Activated naive CD4-positive, alpha-beta T cell treated with anti-CD3 and anti-CD28 coated beads for 36 hours (primary cell): Measurements from ENCODE around the gene TBC1D24. TPM values are rescaled to one million over a fixed set of nuclear protein-coding genes. Genes with fewer than 3 reads are reported as not detected.
"Not testable (repeated sequence)": the region's sequence is repeated elsewhere in the genome, so short reads cannot be mapped to it uniquely, and the experiment has no call there.

Source experiments
- CTCF ChIA-PET: fragments of 350-600 bp; sonication (Branson Sonifier 250); formaldehyde crosslinking; loops from one replicate; lab custom pipeline; 2021; ENCODE audit warnings: antibody characterized with exemption; lab: Charles Lee
- DNase-seq: peaks from one replicate; pipeline ENCODE4 v3.0.0-alpha.2; 2020
- H3K27ac Mint-ChIP-seq: one replicate; pipeline ENCODE4 v1.8.0; 2021; ENCODE audit warnings: mild to moderate bottlenecking, mixed read lengths
- H3K27me3 Mint-ChIP-seq: one replicate; pipeline ENCODE4 v1.8.0; 2021; ENCODE audit warnings: low read depth, mixed read lengths
- H3K36me3 Mint-ChIP-seq: one replicate; pipeline ENCODE4 v1.8.0; 2021; ENCODE audit warnings: low read depth, mixed read lengths
- H3K4me1 Mint-ChIP-seq: one replicate; pipeline ENCODE4 v1.8.0; 2021; ENCODE audit warnings: low read depth, mixed read lengths
- H3K4me3 Mint-ChIP-seq: one replicate; pipeline ENCODE4 v1.8.0; 2021; ENCODE audit warnings: mild to moderate bottlenecking, moderate library complexity, mixed read lengths
- H3K9me3 Mint-ChIP-seq: one replicate; pipeline ENCODE4 v1.8.0; 2021; ENCODE audit warnings: mixed read lengths
- intact Hi-C: fragments of 100-400 bp; cut with micrococcal nuclease; formaldehyde crosslinking; loops from one replicate; pipeline ENCODE4 v1.15.1; 2023
- total RNA-seq, 2 experiments: library from RNA; stranded (reverse); gene quantifications; one replicate each; pipeline ENCODE4 v1.2.3, GENCODE V29; 2021

TBC1D24 gene
- total RNA-seq, 2 experiments from 2014 or later: 8.1 to 8.6 TPM

- no peaks in the 10 kb centered on the region for H3K27me3 Mint-ChIP-seq
- H3K4me1 Mint-ChIP-seq: peaks cover 16% of the 10 kb centered on the region
- CTCF ChIA-PET: interaction anchor here (1.2 kb wide), 1 partner anchor 11 kb away, joined by 4 read pairs; the partner anchor contains the start of gene AMDHD2
- no peaks in the 10 kb centered on the region for H3K36me3 Mint-ChIP-seq
- intact Hi-C loops: loop anchor here (10.0 kb wide), 1 partner anchor 73 kb away; no protein-coding TSS in a partner anchor
- no peaks in the 10 kb centered on the region for H3K9me3 Mint-ChIP-seq
- DNase-seq: no peak
- peak within 1 kb of the TSS; percentile 92 for H3K4me3 Mint-ChIP-seq
- H3K27ac Mint-ChIP-seq: peak within 1 kb of the TSS; percentile 97
Observed at GRCh38 chr16:2531371-2531695, 56.4 kb downstream of the TBC1D24 start, which contains the start of gene CEMP1. Gene CEMP1, minus strand, starts transcription at chr16:2531408. Its CDS starts 335 bp downstream, at chr16:2531073.

- Mint-ChIP-seq H3K27me3 (no peaks in the 10 kb centered on the region), H3K27ac (peak overlapping the region; percentile 97), H3K9me3 (no peaks in the 10 kb centered on the region), H3K36me3 (no peaks in the 10 kb centered on the region), H3K4me1 (peaks cover 16% of the 10 kb centered on the region), H3K4me3 (peak overlapping the region; percentile 92)
- DNase-seq: peak; percentile 99
- intact Hi-C loops: loop anchor here (1.0 to 10.0 kb wide), 4 partner anchors 12 to 377 kb away; partner anchors contain the start of genes AMDHD2, ATP6V0C and TRAF7
- CTCF ChIA-PET: interaction anchor here (1.2 kb wide), 1 partner anchor 11 kb away, joined by 4 read pairs; the partner anchor contains the start of gene AMDHD2
Observed at GRCh38 chr16:2531696-2532493, 57.0 kb downstream of the TBC1D24 start.

GRCh38 chr16:2532494-2533141 is 57.7 kb downstream of the TBC1D24 start:
- peak overlapping the region; percentile 97 for H3K27ac Mint-ChIP-seq
- H3K36me3 Mint-ChIP-seq: no peaks in the 10 kb centered on the region
- H3K9me3 Mint-ChIP-seq: no peaks in the 10 kb centered on the region
- no peaks in the 10 kb centered on the region for H3K27me3 Mint-ChIP-seq
- H3K4me1 Mint-ChIP-seq: peaks cover 19% of the 10 kb centered on the region
- CTCF ChIA-PET: interaction anchor here (0.6 kb wide), 2 partner anchors 34 to 939 kb away, joined by 3 to 4 read pairs; no protein-coding TSS in a partner anchor
- H3K4me3 Mint-ChIP-seq: peak overlapping the region; percentile 92
- intact Hi-C loops: loop anchor here (1.0 to 10.0 kb wide), 4 partner anchors 12 to 377 kb away; partner anchors contain the start of genes AMDHD2, ATP6V0C and TRAF7
- peak; percentile 87 for DNase-seq

- H3K9me3 Mint-ChIP-seq, DNase-seq: not testable (repeated sequence)
Observed at GRCh38 chr16:2533142-2533755, 58.3 kb downstream of the TBC1D24 start.

GRCh38 chr16:2533912-2534311 is 59.0 kb downstream of the TBC1D24 start:
- Mint-ChIP-seq H3K36me3 (no peaks in the 10 kb centered on the region), H3K27ac (peak overlapping the region; percentile 63), H3K9me3 (no peaks in the 10 kb centered on the region), H3K4me3 (peak overlapping the region; percentile 32), H3K4me1 (peaks cover 22% of the 10 kb centered on the region), H3K27me3 (no peaks in the 10 kb centered on the region)
- intact Hi-C loops: loop anchor here (10.0 kb wide), 1 partner anchor 71 kb away; no protein-coding TSS in a partner anchor
- CTCF ChIA-PET: no interaction called here
- no peak for DNase-seq

More at GRCh38 chr16:2533142-2533755, 58.3 kb downstream of the TBC1D24 start:
- Mint-ChIP-seq H3K27ac (peak overlapping the region; percentile 97), H3K4me3 (peak overlapping the region; percentile 92), H3K4me1 (peaks cover 19% of the 10 kb centered on the region)
- H3K36me3 Mint-ChIP-seq, H3K27me3 Mint-ChIP-seq: not testable (repeated sequence)
- intact Hi-C loops: loop anchor here (10.0 kb wide), 1 partner anchor 72 kb away; no protein-coding TSS in a partner anchor
- CTCF ChIA-PET: interaction anchor here (0.6 kb wide), 2 partner anchors 35 to 940 kb away, joined by 3 to 4 read pairs; no protein-coding TSS in a partner anchor

- CTCF ChIA-PET, H3K27me3 Mint-ChIP-seq, DNase-seq, H3K36me3 Mint-ChIP-seq, H3K4me3 Mint-ChIP-seq, H3K9me3 Mint-ChIP-seq: not testable (repeated sequence)
- Mint-ChIP-seq H3K4me1 (peaks cover 26% of the 10 kb centered on the region), H3K27ac (peak overlapping the region; percentile 63)
- intact Hi-C loops: loop anchor here (10.0 kb wide), 1 partner anchor 70 kb away; no protein-coding TSS in a partner anchor
Observed at GRCh38 chr16:2534335-2534734, 59.4 kb downstream of the TBC1D24 start.

DNA sequence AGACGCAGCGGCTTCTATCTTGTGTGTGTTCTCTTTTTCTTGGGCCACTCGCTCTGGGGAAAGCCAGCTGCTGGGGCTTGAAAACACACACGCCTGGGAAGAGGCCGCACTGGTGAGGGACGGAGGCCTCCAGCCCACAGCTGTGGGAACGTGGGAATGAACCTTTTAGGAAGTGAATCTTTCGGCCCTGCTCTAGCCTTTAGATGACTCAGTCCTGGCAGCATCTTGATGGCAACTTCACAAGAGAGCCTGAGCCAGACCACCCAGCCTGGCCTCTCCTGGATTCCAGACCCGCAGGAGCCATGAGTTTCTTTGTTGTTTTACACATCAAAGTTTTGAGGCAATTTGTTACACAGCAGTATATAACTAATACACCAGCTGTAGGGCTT is 60.7 kb downstream of the TBC1D24 start:
- H3K36me3 Mint-ChIP-seq: no peaks in the 10 kb centered on the region
- DNase-seq: no peak
- H3K4me1 Mint-ChIP-seq: peaks cover 39% of the 10 kb centered on the region
- intact Hi-C loops: loop anchor here (10.0 kb wide), 1 partner anchor 69 kb away; no protein-coding TSS in a partner anchor
- H3K9me3 Mint-ChIP-seq: no peaks in the 10 kb centered on the region
- CTCF ChIA-PET: no interaction called here
- H3K4me3 Mint-ChIP-seq: no peak overlapping the region
- no peak overlapping the region for H3K27ac Mint-ChIP-seq
- no peaks in the 10 kb centered on the region for H3K27me3 Mint-ChIP-seq

DNA sequence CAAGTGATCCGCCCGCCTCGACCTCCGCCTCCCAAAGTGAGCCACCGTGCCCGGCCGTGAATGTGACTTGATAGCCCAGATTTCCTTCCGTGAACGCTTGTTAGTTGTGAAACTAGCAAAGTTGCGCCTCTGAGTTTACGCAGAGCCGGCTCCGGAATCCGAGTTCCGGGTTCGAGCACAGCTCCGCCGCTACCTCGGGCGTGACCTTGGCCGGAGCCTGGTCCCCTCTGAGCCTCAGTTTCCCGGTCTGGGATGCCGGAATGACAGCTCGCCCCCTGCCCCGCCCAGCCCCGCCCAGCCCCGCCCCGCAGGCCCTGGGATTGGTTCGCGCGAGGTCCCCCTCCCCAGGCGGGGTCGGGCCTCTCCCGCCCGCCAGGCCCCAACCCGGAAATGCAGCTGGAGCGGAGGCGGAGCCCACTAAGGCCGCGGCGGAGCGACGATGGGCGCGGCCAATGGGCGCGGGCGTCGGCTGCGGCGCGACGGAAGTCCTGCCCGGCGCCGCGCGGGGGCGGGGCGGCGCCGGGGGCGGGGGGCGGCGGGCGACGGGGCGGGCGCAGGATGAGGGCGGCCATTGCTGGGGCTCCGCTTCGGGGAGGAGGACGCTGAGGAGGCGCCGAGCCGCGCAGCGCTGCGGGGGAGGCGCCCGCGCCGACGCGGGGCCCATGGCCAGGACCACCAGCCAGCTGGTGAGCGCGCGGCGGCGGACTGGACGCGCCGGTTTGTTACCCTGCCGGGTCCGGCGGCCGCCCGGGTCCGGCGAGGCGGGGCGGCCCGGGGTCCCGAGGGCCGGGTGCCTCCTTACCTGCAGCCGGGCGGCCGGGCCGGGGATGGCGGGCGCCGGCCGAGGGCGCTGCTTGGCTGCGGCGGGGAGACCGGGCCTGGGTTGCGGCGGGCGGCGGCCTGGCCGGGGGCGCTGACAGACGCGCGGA is 62.8 kb downstream of the TBC1D24 start, which contains the start of gene PDPK1:
PDPK1 (plus strand) TSS at position 571 of the 929 bp plus-strand sequence; CDS start at position 663, 92 bp downstream.
- Mint-ChIP-seq H3K27ac (peak within 1 kb of the TSS; percentile 81), H3K9me3 (no peaks in the 10 kb centered on the region), H3K27me3 (no peaks in the 10 kb centered on the region), H3K36me3 (no peaks in the 10 kb centered on the region), H3K4me3 (peak within 1 kb of the TSS; percentile 78), H3K4me1 (peaks cover 42% of the 10 kb centered on the region)
- intact Hi-C loops: loop anchor here (10.0 kb wide), 1 partner anchor 67 kb away; no protein-coding TSS in a partner anchor
- peak; percentile 94 for DNase-seq
- CTCF ChIA-PET: interaction anchor here (0.7 kb wide), 1 partner anchor 381 kb away, joined by 3 read pairs; no protein-coding TSS in a partner anchor

GRCh38 chr16:2539192-2539844 is 64.4 kb downstream of the TBC1D24 start:
- H3K27ac Mint-ChIP-seq, H3K36me3 Mint-ChIP-seq, DNase-seq, H3K27me3 Mint-ChIP-seq, H3K9me3 Mint-ChIP-seq: not testable (repeated sequence)
- Mint-ChIP-seq H3K4me1 (peaks cover 39% of the 10 kb centered on the region), H3K4me3 (peak overlapping the region; percentile 71)
- CTCF ChIA-PET: interaction anchor here (0.6 to 0.7 kb wide), 2 partner anchors 15 to 255 kb away, joined by 4 to 5 read pairs; no protein-coding TSS in a partner anchor
- intact Hi-C loops: loop anchor here (10.0 kb wide), 1 partner anchor 65 kb away; no protein-coding TSS in a partner anchor

GRCh38 chr16:2539845-2540458 is 65.0 kb downstream of the TBC1D24 start:
- H3K36me3 Mint-ChIP-seq, H3K9me3 Mint-ChIP-seq, DNase-seq, CTCF ChIA-PET, H3K27me3 Mint-ChIP-seq, H3K27ac Mint-ChIP-seq: not testable (repeated sequence)
- Mint-ChIP-seq H3K4me1 (peaks cover 41% of the 10 kb centered on the region), H3K4me3 (peak overlapping the region; percentile 8)
- intact Hi-C loops: loop anchor here (10.0 kb wide), 1 partner anchor 65 kb away; no protein-coding TSS in a partner anchor
